Stimulated activated effector memory CD8-positive, alpha-beta T cell treated with anti-CD3 and anti-CD28 coated beads, Interleukin-12 subunit alpha, Interleukin-12 subunit beta, amount 100 ng/mL, for 72 hours (primary cell): ENCODE results near the gene PDE2A.

ENCODE experiments used
- ATAC-seq: fragments of 150-1000 bp; cut with Tn5 transposase; 2 replicates; pipeline ENCODE4 v1.10.0; 2021
- DNase-seq, 2 donors: peaks; one replicate each; pipeline ENCODE4 v3.0.0; 2021 to 2022; ENCODE audit warnings: low spot score in 2 of 2
- H3K27ac Mint-ChIP-seq: one replicate; pipeline ENCODE4 v1.8.0; 2022; ENCODE audit warnings: mild to moderate bottlenecking, mixed read lengths
- H3K36me3 Mint-ChIP-seq: one replicate; pipeline ENCODE4 v1.8.0; 2022; ENCODE audit warnings: mild to moderate bottlenecking, mixed read lengths
- H3K4me1 Mint-ChIP-seq: one replicate; pipeline ENCODE4 v1.8.0; 2022; ENCODE audit warnings: mixed read lengths
- H3K4me3 Mint-ChIP-seq: one replicate; pipeline ENCODE4 v1.8.0; 2022; ENCODE audit warnings: mild to moderate bottlenecking, mixed read lengths
- H3K9me3 Mint-ChIP-seq: one replicate; pipeline ENCODE4 v1.8.0; 2022; ENCODE audit warnings: mixed read lengths

PDE2A gene

GRCh38 chr11:72682238-72682857, 8.1 kb upstream of the PDE2A start:
- peak overlapping the region; percentile 93 for H3K27ac Mint-ChIP-seq
- no peak for ATAC-seq
- H3K4me3 Mint-ChIP-seq = no peak overlapping the region
- H3K4me1 Mint-ChIP-seq = peaks cover 72% of the 10 kb centered on the region
- H3K36me3 Mint-ChIP-seq = peaks cover 81% of the 10 kb centered on the region
- H3K9me3 Mint-ChIP-seq = no peaks in the 10 kb centered on the region
- DNase-seq = no peak

- H3K4me3 Mint-ChIP-seq = no peak overlapping the region
- peaks cover 77% of the 10 kb centered on the region for H3K36me3 Mint-ChIP-seq
- H3K4me1 Mint-ChIP-seq = peaks cover 69% of the 10 kb centered on the region
- H3K9me3 Mint-ChIP-seq = no peaks in the 10 kb centered on the region
- DNase-seq (no peak), ATAC-seq (no peak)
- peak overlapping the region; percentile 93 for H3K27ac Mint-ChIP-seq
These were observed 7.3 kb upstream of the PDE2A start for GRCh38 chr11:72681226-72682153.

DNA sequence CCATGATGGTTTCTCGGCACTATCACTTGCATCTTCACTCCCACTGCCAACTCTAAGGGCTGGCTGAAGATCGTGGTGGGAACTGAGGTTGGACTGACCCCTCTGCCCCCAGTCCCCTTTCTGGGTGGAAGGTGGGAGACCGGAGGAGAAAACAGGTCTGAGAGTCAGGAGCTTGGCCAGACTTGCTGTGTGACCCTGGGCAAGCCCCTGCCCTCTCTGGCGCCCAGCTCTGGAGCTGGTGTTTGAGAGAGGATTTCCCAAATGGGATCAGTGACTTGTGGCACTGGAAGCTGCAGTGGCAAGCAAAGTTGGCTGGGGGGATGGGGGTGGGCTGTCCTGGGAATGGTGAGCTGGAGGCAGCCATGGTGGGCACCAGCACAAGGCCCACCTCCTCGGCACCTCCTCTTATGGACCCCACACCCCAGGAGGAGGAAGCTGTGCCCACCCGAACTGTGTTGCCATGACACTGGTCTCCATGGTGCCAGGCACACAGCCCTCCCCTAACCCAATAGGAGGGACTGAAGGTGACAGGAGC, 6.5 kb upstream of the PDE2A start:
- Mint-ChIP-seq H3K4me1 (peaks cover 65% of the 10 kb centered on the region), H3K9me3 (no peaks in the 10 kb centered on the region), H3K4me3 (no peak overlapping the region), H3K36me3 (peaks cover 69% of the 10 kb centered on the region), H3K27ac (peak overlapping the region; percentile 93)
- DNase-seq = no peak
- ATAC-seq = no peak

DNA sequence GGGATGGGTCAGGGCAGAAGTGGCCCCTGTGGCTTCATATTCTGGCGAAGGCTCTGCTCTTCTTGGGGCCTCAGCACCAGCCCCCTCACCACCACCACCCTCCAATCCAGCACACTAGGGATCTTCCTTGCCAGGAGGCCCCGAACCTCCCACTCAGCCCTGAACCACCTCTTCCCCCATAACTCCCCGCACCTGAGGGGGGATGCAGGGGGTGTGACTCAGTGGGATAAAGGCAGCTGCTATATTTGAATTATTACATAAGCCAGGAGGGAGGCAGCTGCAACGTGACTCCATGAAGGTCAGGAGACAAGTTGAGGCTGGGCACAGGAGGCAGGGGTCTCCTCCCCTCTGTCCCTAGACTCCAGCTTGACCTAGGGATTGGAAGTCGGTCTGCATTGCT, 5.6 kb upstream of the PDE2A start:
- peaks cover 62% of the 10 kb centered on the region for H3K36me3 Mint-ChIP-seq
- H3K9me3 Mint-ChIP-seq = no peaks in the 10 kb centered on the region
- DNase-seq = no peak
- H3K4me1 Mint-ChIP-seq = peaks cover 62% of the 10 kb centered on the region
- H3K4me3 Mint-ChIP-seq = no peak overlapping the region
- ATAC-seq = no peak
- peak overlapping the region; percentile 93 for H3K27ac Mint-ChIP-seq

GRCh38 chr11:72678524-72678923, 4.3 kb upstream of the PDE2A start:
- Mint-ChIP-seq H3K36me3 (peaks cover 49% of the 10 kb centered on the region), H3K9me3 (no peaks in the 10 kb centered on the region), H3K4me1 (peaks cover 52% of the 10 kb centered on the region), H3K4me3 (no peak overlapping the region), H3K27ac (peak overlapping the region; percentile 93)
- ATAC-seq (no peak), DNase-seq (no peak)

DNA sequence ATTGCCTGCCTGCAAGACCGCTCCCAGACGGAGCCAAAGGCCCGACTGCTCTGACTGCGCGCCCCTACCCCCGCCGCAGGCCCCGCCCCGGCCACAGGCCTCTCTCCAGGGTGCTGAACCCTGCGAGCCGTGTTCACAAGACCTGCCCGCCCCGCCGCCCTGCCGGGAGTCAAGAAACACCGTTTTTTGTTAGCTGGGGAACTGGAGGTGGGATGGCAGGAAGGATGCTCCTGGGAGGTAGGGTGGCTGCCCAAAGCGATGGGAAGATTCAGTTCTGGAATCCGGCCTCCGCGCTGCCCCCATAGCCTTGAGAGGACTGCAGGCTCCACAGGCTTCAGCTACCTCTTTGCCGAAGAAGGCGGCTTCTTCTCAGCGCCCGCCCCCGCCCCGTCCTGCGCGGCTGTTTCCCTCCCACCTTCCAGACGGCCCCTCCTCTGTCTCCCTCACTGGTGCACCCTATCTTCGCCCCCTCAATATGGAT, 2.7 kb upstream of the PDE2A start:
- peak; percentile 71 for ATAC-seq
- Mint-ChIP-seq H3K27ac (peak overlapping the region; percentile 21), H3K4me3 (no peak overlapping the region), H3K36me3 (peaks cover 33% of the 10 kb centered on the region), H3K4me1 (peaks cover 53% of the 10 kb centered on the region), H3K9me3 (no peaks in the 10 kb centered on the region)
- DNase-seq = peak; percentile 52 to 83

GRCh38 chr11:72675221-72675620, 999 bp upstream of the PDE2A start:
- H3K4me1 Mint-ChIP-seq = peaks cover 42% of the 10 kb centered on the region
- peaks cover 19% of the 10 kb centered on the region for H3K36me3 Mint-ChIP-seq
- no peak overlapping the region for H3K27ac Mint-ChIP-seq

GRCh38 chr11:72673284-72673942, 809 bp downstream of the PDE2A start:
- H3K4me3 Mint-ChIP-seq = no peak overlapping the region
- peaks cover 6% of the 10 kb centered on the region for H3K36me3 Mint-ChIP-seq
- no peaks in the 10 kb centered on the region for H3K9me3 Mint-ChIP-seq
- DNase-seq (no peak), ATAC-seq (no peak)
- peaks cover 44% of the 10 kb centered on the region for H3K4me1 Mint-ChIP-seq
- H3K27ac Mint-ChIP-seq = no peak overlapping the region

More at GRCh38 chr11:72675221-72675620, 999 bp upstream of the PDE2A start:
- H3K4me3 Mint-ChIP-seq = no peak overlapping the region
- DNase-seq (no peak), ATAC-seq (no peak)
- no peaks in the 10 kb centered on the region for H3K9me3 Mint-ChIP-seq

- H3K36me3 Mint-ChIP-seq = peaks cover 6% of the 10 kb centered on the region
- H3K4me3 Mint-ChIP-seq = no peak overlapping the region
- ATAC-seq = no peak
- H3K27ac Mint-ChIP-seq = no peak overlapping the region
- no peak for DNase-seq
- peaks cover 39% of the 10 kb centered on the region for H3K4me1 Mint-ChIP-seq
- no peaks in the 10 kb centered on the region for H3K9me3 Mint-ChIP-seq
These were observed 1.5 kb downstream of the PDE2A start for GRCh38 chr11:72672597-72673238.

DNA sequence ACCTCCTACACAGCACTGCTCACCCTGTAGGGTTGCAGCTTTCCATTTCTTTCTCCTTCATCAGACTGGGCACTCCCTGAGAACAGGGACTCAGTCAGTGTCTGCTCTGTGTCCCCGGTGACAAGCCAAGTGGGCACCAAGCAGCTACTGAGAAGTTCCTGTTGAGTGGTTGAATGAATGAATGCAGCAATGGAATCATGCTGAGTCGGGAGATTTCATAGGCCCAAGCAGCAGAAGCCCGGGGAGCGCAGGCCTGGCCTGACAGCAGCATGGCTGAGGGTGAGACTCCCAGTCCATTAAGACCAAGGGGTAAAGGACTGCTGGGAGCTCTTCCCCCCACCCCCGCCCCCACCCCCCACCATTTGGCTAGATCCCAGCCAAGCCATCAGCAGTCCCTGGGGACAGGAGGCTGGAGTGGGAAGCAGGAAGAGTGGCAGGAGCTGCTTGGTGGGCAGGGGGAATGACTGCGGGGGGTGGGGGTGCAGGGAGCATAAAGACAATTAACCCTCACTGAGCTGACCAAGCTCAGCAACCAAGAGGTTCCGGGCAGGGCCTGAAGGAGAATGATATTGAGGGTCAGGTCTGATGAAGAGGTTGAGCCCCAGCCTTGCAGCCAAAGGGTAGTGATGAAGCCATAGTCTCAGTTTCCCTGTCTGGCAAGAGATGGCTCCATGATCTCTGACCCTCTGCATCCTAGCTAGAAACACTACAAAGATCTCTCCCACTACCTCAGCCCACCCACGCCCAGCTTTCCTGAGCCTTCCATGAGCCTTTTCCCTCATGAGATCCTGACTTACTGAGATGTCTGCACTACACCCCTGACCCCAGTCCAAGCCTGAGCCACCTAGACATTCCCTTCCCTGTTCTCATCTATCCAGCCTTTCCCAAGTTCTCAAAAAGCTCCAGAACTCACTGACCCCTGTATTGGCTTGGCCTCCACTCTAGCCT, 2.8 kb downstream of the PDE2A start:
- H3K4me3 Mint-ChIP-seq = no peak overlapping the region
- H3K36me3 Mint-ChIP-seq = no peaks in the 10 kb centered on the region
- no peak for DNase-seq
- no peak for ATAC-seq
- peaks cover 32% of the 10 kb centered on the region for H3K4me1 Mint-ChIP-seq
- H3K9me3 Mint-ChIP-seq = peaks cover 3% of the 10 kb centered on the region
- no peak overlapping the region for H3K27ac Mint-ChIP-seq

DNA sequence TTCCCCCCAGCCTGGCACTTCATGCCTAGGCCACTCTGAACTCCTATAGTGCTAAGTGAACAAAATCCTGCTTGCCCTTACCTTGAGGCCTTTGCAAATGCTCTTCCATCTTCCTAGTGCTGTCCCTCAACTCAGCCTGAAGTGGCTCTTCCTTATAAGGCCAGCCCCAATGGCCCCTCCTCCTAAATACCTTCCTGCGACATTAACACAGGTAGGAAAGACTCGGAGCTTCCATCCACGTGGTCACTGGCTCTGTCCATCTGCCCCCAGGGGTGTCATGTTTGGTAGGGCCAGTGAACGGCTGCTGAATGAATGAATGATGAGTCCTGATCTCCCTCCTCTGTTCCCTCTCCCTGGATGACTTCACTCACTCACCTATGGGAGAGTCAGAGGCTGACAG, 4.2 kb downstream of the PDE2A start:
- Mint-ChIP-seq H3K36me3 (no peaks in the 10 kb centered on the region), H3K4me1 (peaks cover 22% of the 10 kb centered on the region), H3K4me3 (no peak overlapping the region), H3K27ac (no peak overlapping the region), H3K9me3 (peaks cover 3% of the 10 kb centered on the region)
- ATAC-seq (no peak), DNase-seq (no peak)

DNA sequence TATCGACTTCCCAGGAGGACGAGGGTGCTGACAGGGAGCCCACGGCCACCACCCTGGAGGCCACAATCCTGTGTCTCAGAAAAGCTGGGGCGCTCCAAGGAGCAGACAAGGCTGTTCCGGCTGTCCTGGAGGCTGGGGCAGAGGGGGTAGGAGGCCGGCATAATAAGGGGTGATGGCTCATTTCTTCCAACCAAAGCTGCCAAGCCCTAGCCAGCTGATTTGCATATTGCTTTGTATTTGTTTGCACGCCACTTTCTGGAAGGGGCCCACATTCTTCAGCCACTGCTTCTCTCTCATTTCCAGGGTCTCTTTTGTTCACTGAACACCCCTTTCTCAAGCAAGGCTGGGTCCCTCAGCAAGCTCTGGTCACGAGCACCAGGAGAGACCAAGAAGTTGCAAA, 4.7 kb downstream of the PDE2A start:
- Mint-ChIP-seq H3K36me3 (no peaks in the 10 kb centered on the region), H3K27ac (no peak overlapping the region), H3K4me3 (no peak overlapping the region), H3K9me3 (peaks cover 3% of the 10 kb centered on the region), H3K4me1 (peaks cover 22% of the 10 kb centered on the region)
- no peak for ATAC-seq
- DNase-seq = no peak

DNA sequence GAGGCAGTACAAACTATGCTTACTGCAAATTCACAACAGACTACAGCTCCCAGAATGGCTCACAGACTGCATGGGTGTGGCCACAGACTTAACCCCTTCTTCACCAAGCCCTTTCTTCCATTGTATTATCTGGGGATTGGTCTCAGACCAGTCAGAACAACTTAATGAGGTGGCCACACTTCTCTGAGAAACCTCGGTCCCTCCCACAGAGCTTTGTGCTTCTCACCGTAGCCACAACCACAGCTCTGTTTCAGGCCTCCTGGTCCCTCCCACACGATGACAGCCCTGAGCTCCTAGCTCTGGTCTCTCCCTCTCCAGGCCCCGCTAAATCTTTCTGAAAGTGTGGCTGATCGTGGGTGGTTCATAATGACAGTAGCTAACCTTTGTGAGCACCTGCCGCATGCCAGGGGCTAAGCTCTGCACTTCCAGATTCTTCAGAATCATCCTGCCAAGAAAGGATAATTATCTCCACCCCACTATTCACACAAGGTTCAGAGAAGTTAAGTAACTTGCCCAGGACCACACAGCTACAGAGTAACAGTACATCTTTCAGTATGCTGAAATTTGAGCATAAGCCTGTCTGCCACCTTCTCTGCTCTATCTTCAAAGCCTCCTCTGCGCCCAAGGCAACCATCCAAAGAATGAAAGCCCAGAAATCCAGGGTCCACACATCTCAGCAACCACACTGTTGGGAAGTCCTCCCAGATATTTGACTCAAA, 5.4 kb downstream of the PDE2A start:
- Mint-ChIP-seq H3K27ac (no peak overlapping the region), H3K4me1 (peaks cover 21% of the 10 kb centered on the region), H3K9me3 (peaks cover 3% of the 10 kb centered on the region), H3K4me3 (no peak overlapping the region), H3K36me3 (no peaks in the 10 kb centered on the region)
- ATAC-seq (peak; percentile 97), DNase-seq (peak; percentile 49 to 75)
